Panc1 (cell line): ENCODE results near the gene CPLANE1. TPM values are rescaled to one million over a fixed set of nuclear protein-coding genes. Genes with fewer than 3 reads are reported as not detected.

Source experiments
- ATAC-seq: fragments of 200-7000 bp; cut with Tn5 transposase; 2 replicates; pipeline ENCODE4 v1.9.1; 2020; ENCODE audit warnings: mild to moderate bottlenecking, moderate library complexity
- BruUV-seq: library from RNA; stranded (reverse); fragments of 400-500 nt; replicated peaks from 2 replicates; lab custom pipeline; 2021; lab: Mats Ljungman, UMichigan
- CTCF ChIA-PET: fragments of 300-600 bp; sonication (Branson Sonifier 250); formaldehyde crosslinking; loops from one replicate; lab custom pipeline; 2022; ENCODE audit warnings: antibody characterized with exemption; lab: Charles Lee
- POLR2A ChIA-PET: fragments of 300-600 bp; sonication (Branson Sonifier 250); formaldehyde crosslinking; loops from one replicate; lab custom pipeline; 2022; ENCODE audit warnings: antibody characterized with exemption; lab: Charles Lee
- DNase-seq: peaks from one replicate; pipeline ENCODE4 v3.0.0-alpha.2; 2010; ENCODE audit warnings: low read depth, low spot score
- H3K27ac ChIP-seq: 2 replicates; pipeline ENCODE4 v1.5.1; 2011; ENCODE audit warnings: mild to moderate bottlenecking, low read length, inconsistent platforms
- H3K27me3 ChIP-seq: fragments of 200-500 bp; sonication (Bioruptor generic); 2 replicates; pipeline ENCODE4 v1.6.0; 2014; ENCODE audit warnings: low read length, inconsistent platforms; ENCODE audit not compliant: control insufficient read depth, insufficient read depth
- H3K36me3 ChIP-seq: fragments of 200-500 bp; sonication (Bioruptor generic); 2 replicates; pipeline ENCODE4 v1.5.1; 2014; ENCODE audit warnings: inconsistent platforms, mild to moderate bottlenecking, low read length, moderate library complexity; ENCODE audit not compliant: control insufficient read depth, insufficient read depth
- H3K4me1 ChIP-seq: 2 replicates; pipeline ENCODE4 v1.5.1; 2011; ENCODE audit warnings: inconsistent platforms, mild to moderate bottlenecking, low read length, moderate library complexity; ENCODE audit not compliant: control insufficient read depth, insufficient read depth
- H3K4me3 ChIP-seq, 2 experiments: 2 replicates each; pipeline ENCODE4 v1.5.1; 2011 to 2012; ENCODE audit warnings: low read depth in 2 of 2, low read length in 2 of 2, mild to moderate bottlenecking in 2 of 2, inconsistent platforms in 1 of 2, moderate library complexity in 1 of 2
- H3K9me3 ChIP-seq: fragments of 200-500 bp; sonication (Bioruptor generic); 2 replicates; pipeline ENCODE4 v1.5.1; 2014; ENCODE audit warnings: low read depth, mild to moderate bottlenecking, inconsistent platforms, low read length, moderate library complexity; ENCODE audit not compliant: control insufficient read depth, insufficient read depth
- POLR2AphosphoS5 ChIP-seq: IDR thresholded peaks from 2 replicates; pipeline ENCODE4 v1.6.1; 2012; ENCODE audit warnings: mild to moderate bottlenecking, low read depth, low read length, moderate library complexity
- SIN3A ChIP-seq: IDR thresholded peaks from 2 replicates; pipeline ENCODE4 v1.6.1; 2012; ENCODE audit warnings: low read depth, mild to moderate bottlenecking, low read length, moderate library complexity, borderline replicate concordance; ENCODE audit not compliant: insufficient read depth
- TCF7L2 ChIP-seq: IDR thresholded peaks from 2 replicates; pipeline ENCODE4 v1.6.1; 2011; ENCODE audit warnings: mild to moderate bottlenecking, low read depth, low read length, inconsistent platforms
- in situ Hi-C: cut with HindIII; loops from 2 replicates; pipeline ENCODE4 v1.10.0; 2016; ENCODE audit warnings: low sequenced_read_pairs, low pct_unique_long_range_greater_than_20kb
- intact Hi-C: fragments of 100-400 bp; cut with micrococcal nuclease; formaldehyde crosslinking; loops from one replicate; pipeline ENCODE4 v1.10.0; 2022; ENCODE audit not compliant: unreplicated experiment
- total RNA-seq: library from RNA; stranded (reverse); gene quantifications from one replicate; pipeline ENCODE4 v1.2.1, GENCODE V29; 2021; ENCODE audit not compliant: unreplicated experiment
- TF ChIP-seq, protein P1 (sequence below), 2 experiments: IDR thresholded peaks; 2 replicates each; pipeline ENCODE4 v1.6.1; 2011 to 2012; ENCODE audit warnings: low read depth in 2 of 2, control low read depth in 1 of 2, low read length in 1 of 2, mild to moderate bottlenecking in 1 of 2, moderate library complexity in 1 of 2; ENCODE audit not compliant: insufficient read depth in 1 of 2
- TF ChIP-seq, protein P2 (sequence below): fragments of 450-650 bp; IDR thresholded peaks from 2 replicates; pipeline ENCODE4 v1.5.1; 2017; ENCODE audit warnings: mild to moderate bottlenecking

CPLANE1 gene
- total RNA-seq, 1 experiment from 2014 or later, result 18.1 TPM

DNA sequence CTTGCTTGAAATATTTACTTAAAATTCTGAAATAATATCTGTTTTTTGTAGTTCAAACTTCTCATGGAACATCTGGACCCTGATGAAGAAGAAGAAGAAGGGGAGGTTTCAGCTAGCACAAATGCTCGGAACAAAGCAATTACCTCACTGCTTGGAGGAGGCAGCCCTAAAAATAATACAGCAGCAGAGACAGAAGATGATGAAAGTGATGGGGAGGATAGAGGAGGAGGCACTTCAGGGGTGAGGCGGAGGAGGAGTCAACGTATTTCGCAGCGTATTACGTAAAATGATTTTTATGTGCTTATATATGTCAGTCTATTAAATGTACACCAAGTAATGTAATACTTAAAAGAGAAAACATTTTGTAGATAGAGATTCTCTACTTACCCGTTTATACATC lies 185.4 kb downstream of the CPLANE1 start:
- no peak for DNase-seq
- ATAC-seq, result no peak
- Histone ChIP-seq H3K9me3 (no peaks in the 10 kb centered on the region), H3K36me3 (peaks cover 5% of the 10 kb centered on the region; the same call in 1 of the 2 replicates), H3K4me3 (no peak overlapping the region), H3K27me3 (no peaks in the 10 kb centered on the region), H3K27ac (no peak overlapping the region), H3K4me1 (no peaks in the 10 kb centered on the region)
- intact Hi-C loops (no loop called here), in situ Hi-C loops (no loop called here)
- TF ChIP-seq TCF7L2 (no peak), SIN3A (no peak), POLR2AphosphoS5 (no peak)
- TF ChIP-seq, protein P1, sequence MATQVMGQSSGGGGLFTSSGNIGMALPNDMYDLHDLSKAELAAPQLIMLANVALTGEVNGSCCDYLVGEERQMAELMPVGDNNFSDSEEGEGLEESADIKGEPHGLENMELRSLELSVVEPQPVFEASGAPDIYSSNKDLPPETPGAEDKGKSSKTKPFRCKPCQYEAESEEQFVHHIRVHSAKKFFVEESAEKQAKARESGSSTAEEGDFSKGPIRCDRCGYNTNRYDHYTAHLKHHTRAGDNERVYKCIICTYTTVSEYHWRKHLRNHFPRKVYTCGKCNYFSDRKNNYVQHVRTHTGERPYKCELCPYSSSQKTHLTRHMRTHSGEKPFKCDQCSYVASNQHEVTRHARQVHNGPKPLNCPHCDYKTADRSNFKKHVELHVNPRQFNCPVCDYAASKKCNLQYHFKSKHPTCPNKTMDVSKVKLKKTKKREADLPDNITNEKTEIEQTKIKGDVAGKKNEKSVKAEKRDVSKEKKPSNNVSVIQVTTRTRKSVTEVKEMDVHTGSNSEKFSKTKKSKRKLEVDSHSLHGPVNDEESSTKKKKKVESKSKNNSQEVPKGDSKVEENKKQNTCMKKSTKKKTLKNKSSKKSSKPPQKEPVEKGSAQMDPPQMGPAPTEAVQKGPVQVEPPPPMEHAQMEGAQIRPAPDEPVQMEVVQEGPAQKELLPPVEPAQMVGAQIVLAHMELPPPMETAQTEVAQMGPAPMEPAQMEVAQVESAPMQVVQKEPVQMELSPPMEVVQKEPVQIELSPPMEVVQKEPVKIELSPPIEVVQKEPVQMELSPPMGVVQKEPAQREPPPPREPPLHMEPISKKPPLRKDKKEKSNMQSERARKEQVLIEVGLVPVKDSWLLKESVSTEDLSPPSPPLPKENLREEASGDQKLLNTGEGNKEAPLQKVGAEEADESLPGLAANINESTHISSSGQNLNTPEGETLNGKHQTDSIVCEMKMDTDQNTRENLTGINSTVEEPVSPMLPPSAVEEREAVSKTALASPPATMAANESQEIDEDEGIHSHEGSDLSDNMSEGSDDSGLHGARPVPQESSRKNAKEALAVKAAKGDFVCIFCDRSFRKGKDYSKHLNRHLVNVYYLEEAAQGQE (IDR thresholded peaks at IDR 0.05; ENCODE audit: insufficient read depth in 1 of 2, low read depth in 2 of 2, low read length in 1 of 2), result no peak
- TF ChIP-seq, protein P2, sequence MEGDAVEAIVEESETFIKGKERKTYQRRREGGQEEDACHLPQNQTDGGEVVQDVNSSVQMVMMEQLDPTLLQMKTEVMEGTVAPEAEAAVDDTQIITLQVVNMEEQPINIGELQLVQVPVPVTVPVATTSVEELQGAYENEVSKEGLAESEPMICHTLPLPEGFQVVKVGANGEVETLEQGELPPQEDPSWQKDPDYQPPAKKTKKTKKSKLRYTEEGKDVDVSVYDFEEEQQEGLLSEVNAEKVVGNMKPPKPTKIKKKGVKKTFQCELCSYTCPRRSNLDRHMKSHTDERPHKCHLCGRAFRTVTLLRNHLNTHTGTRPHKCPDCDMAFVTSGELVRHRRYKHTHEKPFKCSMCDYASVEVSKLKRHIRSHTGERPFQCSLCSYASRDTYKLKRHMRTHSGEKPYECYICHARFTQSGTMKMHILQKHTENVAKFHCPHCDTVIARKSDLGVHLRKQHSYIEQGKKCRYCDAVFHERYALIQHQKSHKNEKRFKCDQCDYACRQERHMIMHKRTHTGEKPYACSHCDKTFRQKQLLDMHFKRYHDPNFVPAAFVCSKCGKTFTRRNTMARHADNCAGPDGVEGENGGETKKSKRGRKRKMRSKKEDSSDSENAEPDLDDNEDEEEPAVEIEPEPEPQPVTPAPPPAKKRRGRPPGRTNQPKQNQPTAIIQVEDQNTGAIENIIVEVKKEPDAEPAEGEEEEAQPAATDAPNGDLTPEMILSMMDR, result no peak
- CTCF ChIA-PET, result no interaction called here
- BruUV-seq, result no TSS peak
- POLR2A ChIA-PET, result no interaction called here

DNA sequence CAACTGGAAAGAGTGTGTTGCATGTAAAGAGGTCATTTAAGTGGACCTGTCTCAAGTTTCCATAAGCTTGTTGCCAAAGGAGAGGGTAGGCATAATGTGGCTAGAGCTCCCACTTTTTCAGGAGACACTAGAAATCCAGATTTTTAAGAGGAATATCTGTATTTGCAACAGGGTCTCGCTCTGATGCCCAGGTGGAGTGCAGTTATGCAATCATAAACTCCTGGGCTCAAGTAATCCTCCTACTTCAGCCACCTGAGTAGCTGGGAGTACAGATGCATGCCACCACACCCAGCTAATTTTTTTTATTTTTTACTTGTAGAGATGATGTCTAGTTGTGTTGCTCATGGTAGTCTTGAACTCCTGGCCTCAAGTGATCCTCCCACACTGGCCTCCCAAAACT lies 189.1 kb downstream of the CPLANE1 start:
- ChIA-PET POLR2A (no interaction called here), CTCF (no interaction called here)
- BruUV-seq, result no TSS peak
- H3K36me3 ChIP-seq, result peaks cover 7% of the 10 kb centered on the region; the same call in 1 of the 2 replicates
- intact Hi-C loops (no loop called here), in situ Hi-C loops (no loop called here)
- no peaks in the 10 kb centered on the region for H3K4me1 ChIP-seq
- no peaks in the 10 kb centered on the region for H3K9me3 ChIP-seq
- no peak overlapping the region for H3K27ac ChIP-seq
- ATAC-seq (no peak), DNase-seq (no peak)
- no peak overlapping the region for H3K4me3 ChIP-seq
- no peak for TF ChIP-seq TCF7L2
- TF ChIP-seq, protein P1 (IDR thresholded peaks at IDR 0.05; ENCODE audit: insufficient read depth in 1 of 2, low read depth in 2 of 2, low read length in 1 of 2), result no peak
- TF ChIP-seq, protein P2, result no peak
- no peak for TF ChIP-seq SIN3A
- TF ChIP-seq POLR2AphosphoS5, result no peak
- no peaks in the 10 kb centered on the region for H3K27me3 ChIP-seq
